ENCODE data around the gene ORC3. TPM values are rescaled to one million over a fixed set of nuclear protein-coding genes. Genes with fewer than 3 reads are reported as not detected.

The ORC3 gene
- total and polyA plus RNA-seq, 12 donors = 21.1 to 61.3 (median 30.6) TPM

GRCh38 chr6:87700397-87701343 is 110.7 kb downstream of the ORC3 start:
- WGBS, 4 donors = 0% methylated on average over 17 to 18 of the region's 18 CpGs
- Histone ChIP-seq H3K4me3 (peak overlapping the region; percentile 69 to 84 (median 80)), H3K27ac (peak overlapping the region; percentile 93 to 99 (median 97)), H3K36me3 (replicated peaks in 1 of 2) (no peaks in the 10 kb centered on the region), H3K9me3 (replicated peaks in 1 of 3) (no peaks in the 10 kb centered on the region), H3K4me1 (replicated peaks in 1 of 2) (peaks cover 29 to 43% of the 10 kb centered on the region in 2 donors), H3K27me3 (no peaks in the 10 kb centered on the region)
- intact Hi-C loops (cut with DNase I) = loop anchor here in 1 of 2 donors (10.0 kb wide), 1 partner anchor 94 kb away; no protein-coding TSS in a partner anchor
- peak; percentile 44 to 79 (median 68) for DNase-seq
- TF ChIP-seq, protein P1, sequence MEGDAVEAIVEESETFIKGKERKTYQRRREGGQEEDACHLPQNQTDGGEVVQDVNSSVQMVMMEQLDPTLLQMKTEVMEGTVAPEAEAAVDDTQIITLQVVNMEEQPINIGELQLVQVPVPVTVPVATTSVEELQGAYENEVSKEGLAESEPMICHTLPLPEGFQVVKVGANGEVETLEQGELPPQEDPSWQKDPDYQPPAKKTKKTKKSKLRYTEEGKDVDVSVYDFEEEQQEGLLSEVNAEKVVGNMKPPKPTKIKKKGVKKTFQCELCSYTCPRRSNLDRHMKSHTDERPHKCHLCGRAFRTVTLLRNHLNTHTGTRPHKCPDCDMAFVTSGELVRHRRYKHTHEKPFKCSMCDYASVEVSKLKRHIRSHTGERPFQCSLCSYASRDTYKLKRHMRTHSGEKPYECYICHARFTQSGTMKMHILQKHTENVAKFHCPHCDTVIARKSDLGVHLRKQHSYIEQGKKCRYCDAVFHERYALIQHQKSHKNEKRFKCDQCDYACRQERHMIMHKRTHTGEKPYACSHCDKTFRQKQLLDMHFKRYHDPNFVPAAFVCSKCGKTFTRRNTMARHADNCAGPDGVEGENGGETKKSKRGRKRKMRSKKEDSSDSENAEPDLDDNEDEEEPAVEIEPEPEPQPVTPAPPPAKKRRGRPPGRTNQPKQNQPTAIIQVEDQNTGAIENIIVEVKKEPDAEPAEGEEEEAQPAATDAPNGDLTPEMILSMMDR (IDR thresholded peaks at IDR 0.05) = no peak
- peak in 1 of 2 donors; percentile 70 for TF ChIP-seq POLR2A (IDR thresholded peaks at IDR 0.05)

DNA sequence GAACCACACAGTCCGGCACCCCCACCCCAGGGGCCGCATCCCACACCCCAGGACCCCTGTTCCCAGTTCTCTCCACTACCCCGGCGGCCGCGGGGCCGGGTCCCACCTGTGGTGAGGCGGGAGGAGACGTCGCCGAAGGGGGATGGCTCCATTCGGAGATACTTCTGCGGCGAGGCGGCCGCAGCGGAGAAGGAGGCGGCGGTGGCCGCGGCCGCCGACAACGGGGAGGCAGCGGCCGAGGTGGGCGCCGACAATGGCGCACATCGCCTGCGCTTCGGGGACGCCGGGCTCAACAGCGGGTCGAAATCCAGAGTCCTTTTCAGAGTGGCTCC is 111.4 kb downstream of the ORC3 start:
- no peak for TF ChIP-seq POLR2A (IDR thresholded peaks at IDR 0.05)
- TF ChIP-seq, protein P1 (IDR thresholded peaks at IDR 0.05) = no peak
- no peaks in the 10 kb centered on the region for H3K27me3 ChIP-seq
- DNase-seq = peak in 3 of 7 donors; percentile 35 to 60 (median 45)
- peak overlapping the region; percentile 93 to 99 (median 97) for H3K27ac ChIP-seq
- intact Hi-C loops (cut with DNase I) = loop anchor here in 1 of 2 donors (10.0 kb wide), 1 partner anchor 93 kb away; no protein-coding TSS in a partner anchor
- H3K4me3 ChIP-seq = peak overlapping the region; percentile 69 to 84 (median 80)
- whole genome bisulfite sequencing, 4 donors = 0% methylated on average over 12 to 36 of the region's 36 CpGs
- peaks cover 23 to 36% of the 10 kb centered on the region in 2 donors for H3K4me1 ChIP-seq (replicated peaks in 1 of 2)
- H3K9me3 ChIP-seq (replicated peaks in 1 of 3) = no peaks in the 10 kb centered on the region
- no peaks in the 10 kb centered on the region for H3K36me3 ChIP-seq (replicated peaks in 1 of 2)

DNA sequence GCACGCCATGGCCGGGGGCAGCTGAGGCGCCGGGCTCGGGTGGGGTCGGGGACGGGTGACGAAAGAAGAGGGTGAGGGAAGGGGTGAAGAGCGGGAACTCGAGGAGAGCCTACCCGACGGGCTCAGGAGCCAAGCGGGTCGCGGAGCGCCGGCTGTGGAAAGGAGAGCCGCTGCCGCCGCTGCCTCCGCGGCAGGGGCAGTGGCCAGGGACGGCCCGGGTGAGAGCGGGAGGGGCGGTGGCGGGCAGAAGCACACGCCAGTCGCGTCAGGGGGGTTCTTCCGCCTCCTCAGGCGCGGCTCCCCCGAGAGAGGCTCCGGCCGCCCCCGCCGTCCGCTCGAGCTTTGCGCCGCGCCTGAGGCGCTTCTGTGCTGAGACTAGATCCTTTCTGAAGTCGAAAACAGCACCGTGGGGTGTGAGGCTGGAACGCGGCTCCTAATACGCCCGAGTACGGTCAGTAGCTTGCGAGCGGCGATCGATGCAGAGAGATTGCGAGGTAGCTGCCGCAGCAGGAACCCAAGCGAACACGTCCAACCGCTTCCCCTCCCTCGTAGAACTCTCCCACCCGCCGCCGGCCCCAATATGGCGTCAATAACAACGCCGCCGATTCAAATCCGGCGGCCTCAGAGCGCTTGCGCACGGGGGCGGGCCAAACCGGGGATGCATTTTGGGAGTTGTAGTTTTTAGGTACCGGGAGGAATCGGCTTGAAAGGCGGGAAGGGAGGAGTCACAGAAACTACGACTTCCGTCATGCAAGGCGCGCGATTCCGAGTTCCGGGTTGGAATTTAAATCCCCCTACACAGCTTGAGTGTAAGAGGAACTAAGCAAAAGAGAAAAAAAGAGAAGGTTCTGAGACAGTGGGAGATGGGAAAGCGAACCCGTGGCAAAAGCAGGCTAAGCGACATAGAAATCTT is 112.0 kb downstream of the ORC3 start, which contains the start of gene AKIRIN2:
Gene AKIRIN2 (minus strand): TSS at position 558 of the 913 bp plus-strand sequence. CDS start 549 bp downstream, at position 9.
- intact Hi-C loops (cut with DNase I) = loop anchor here in 1 of 2 donors (10.0 kb wide), 1 partner anchor 93 kb away; no protein-coding TSS in a partner anchor

More for the DNA sequence above, 112.0 kb downstream of the ORC3 start, which contains the start of gene AKIRIN2:
- DNase-seq = peak; percentile 97 to 99 (median 98)
- H3K36me3 ChIP-seq (replicated peaks in 1 of 2) = no peaks in the 10 kb centered on the region
- WGBS, 4 donors = 0 to 1% (median 1%) methylated on average over 36 to 88 of the region's 88 CpGs
- H3K9me3 ChIP-seq (replicated peaks in 1 of 3) = no peaks in the 10 kb centered on the region
- peaks cover 21 to 30% of the 10 kb centered on the region in 2 donors for H3K4me1 ChIP-seq (replicated peaks in 1 of 2)
- H3K4me3 ChIP-seq = peak within 1 kb of the TSS; percentile 69 to 84 (median 80)
- peak within 1 kb of the TSS; percentile 93 to 99 (median 97) for H3K27ac ChIP-seq
- TF ChIP-seq, protein P1 (IDR thresholded peaks at IDR 0.05) = no peak
- peak; percentile 89 to 98 for TF ChIP-seq POLR2A (IDR thresholded peaks at IDR 0.05)
- no peaks in the 10 kb centered on the region for H3K27me3 ChIP-seq

Data from adrenal gland (tissue), 12 donors.